NOMO-1 treated with dmso at 0.1 percent for 144 hours (cell line): ENCODE results near the gene EPHB1.
"Not testable (repeated sequence)": the region's sequence is repeated elsewhere in the genome, so short reads cannot be mapped to it uniquely, and the experiment has no call there.

Experiments used
- DNase-seq: peaks from one replicate; lab custom pipeline; 2025; ENCODE audit not compliant: unreplicated experiment; lab: John Stamatoyannopoulos, UW

EPHB1 gene

DNA sequence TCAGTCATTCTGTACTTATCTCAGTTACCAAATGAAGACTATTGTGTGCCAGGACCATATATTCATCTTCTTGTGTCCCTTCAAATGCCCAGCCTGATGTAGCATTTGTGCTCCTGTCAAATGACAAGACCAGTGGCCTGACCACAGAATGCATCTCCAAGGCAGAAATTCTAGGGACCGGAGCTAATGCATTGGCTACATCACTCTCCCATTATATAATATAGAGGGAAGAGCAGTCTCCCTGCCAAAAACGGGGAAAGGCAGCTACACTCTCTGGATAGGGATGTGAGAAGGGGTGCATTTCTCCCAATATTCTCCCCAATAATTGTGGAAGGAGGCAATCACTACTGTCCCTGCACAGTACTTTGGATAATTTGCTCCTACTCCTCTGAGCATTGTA is 312.0 kb downstream of the EPHB1 start:
- no peak for DNase-seq

GRCh38 chr3:135109681-135110080 is 314.6 kb downstream of the EPHB1 start:
- DNase-seq: no peak

GRCh38 chr3:135114551-135114950 is 319.5 kb downstream of the EPHB1 start:
- not testable (repeated sequence) for DNase-seq

GRCh38 chr3:135117977-135118376 is 322.9 kb downstream of the EPHB1 start:
- DNase-seq: no peak

DNA sequence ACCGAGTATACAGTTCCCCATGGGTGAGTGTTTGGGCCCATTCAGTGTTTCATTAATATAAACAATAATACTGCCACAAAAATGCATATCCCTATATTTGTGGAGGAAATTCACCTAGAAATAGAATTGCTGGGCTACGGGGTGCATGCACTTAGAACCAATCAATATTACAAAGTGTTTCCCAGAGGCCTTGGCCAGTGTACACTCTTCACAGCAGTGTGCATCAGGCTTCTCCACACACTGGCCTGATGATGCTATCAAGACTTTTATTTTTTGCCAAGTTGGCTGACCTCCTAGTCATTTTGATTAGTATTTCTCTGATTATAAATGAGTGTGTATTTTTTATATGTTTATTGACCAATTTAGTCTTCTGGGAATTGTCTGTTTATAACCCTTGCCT is 323.7 kb downstream of the EPHB1 start:
- no peak for DNase-seq

GRCh38 chr3:135125171-135125801 is 330.2 kb downstream of the EPHB1 start:
- no peak for DNase-seq

GRCh38 chr3:135127946-135128470 is 332.9 kb downstream of the EPHB1 start:
- no peak for DNase-seq

DNA sequence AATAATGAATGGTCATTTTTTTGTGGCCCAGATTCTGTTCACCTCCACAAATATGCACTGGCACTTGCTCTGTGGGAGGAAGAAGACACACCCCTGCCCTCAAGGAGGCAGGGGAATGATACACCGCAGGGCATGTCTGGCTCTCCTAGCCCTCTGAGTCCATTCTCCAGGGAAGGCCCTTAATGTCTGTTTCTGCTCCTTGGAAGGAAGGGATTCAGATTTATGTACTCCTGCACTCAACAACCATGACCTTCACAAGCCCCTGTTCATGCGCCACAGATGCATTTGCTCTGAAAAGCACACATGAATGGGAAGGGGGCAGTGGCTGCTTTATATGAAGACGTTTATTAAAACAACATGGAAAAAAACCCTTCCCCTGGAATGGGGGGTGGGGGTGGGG is 333.8 kb downstream of the EPHB1 start:
- DNase-seq: no peak

DNA sequence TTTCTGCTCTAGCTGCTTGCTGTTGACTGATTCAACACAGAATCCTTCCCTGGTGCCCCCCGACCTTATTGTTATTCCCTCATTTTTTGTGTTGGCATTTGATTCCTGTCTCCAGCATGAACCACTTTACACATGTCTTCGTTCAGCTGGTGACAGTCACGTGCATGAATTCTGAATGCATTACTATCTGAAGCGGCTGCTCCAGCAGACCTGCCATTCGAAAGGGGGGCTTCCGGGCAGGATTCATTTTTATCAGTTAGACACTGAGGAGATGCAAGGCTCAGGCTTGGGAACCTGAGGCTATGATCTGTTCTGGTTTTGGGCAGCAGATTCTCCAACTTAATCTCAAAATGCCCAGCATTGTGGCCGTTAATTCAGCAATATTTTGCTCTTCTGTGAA is 336.2 kb downstream of the EPHB1 start:
- no peak for DNase-seq

DNA sequence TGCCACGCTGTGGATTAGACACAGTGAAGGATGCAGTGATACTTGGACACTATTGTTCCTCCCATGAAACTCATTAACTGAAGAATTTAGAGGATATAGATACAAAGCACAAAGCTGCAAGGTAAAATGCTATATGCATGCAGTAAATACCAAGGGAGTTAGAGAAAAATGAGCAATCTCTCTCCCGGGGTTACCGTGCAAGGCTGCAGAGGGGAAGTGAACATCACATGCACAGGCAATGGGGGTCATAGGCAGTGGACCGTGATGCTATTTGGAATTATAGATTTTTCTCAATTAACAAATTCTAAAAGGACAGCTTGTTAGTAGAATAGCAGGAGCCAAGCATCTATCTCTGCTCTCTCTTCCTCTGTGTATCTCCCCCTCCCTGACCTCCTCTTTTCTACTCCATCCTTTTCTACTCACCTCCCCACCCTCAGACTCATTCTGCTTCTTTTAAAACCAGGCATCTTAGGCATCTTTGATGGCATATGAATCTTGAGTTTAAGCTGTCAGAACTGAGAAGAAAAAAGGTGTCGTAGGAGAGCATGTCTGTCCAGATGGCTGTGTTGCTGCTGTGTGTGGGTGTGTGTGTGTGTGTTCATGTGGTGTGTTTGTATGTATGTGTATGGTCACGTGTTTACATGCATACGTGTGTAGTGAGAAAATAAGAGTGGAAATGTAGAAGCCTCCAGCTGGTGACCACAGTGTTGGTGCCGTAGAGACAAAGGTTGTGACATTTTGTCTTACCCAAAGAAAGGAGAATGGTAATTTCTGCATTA is 339.0 kb downstream of the EPHB1 start:
- DNase-seq: no peak

DNA sequence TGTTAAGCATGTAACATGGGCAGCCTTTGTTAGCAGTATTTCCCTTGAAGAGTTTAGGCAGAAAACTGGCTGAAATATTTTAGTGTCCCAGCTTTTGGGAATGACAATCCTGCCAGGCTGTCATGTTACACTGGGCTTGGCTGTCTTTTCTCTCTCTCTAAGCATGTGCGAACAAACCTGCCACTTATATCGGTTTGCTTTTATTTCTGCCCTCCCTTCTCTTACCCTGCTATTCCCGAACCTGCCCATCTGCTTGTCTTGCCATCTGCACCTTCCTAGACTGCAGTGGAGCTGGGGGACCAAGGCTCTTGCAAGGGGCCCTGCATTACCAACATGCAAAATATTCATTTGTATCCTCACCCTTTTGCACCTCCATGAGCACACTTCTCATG is 339.6 kb downstream of the EPHB1 start:
- DNase-seq: no peak

GRCh38 chr3:135135445-135135844 is 340.4 kb downstream of the EPHB1 start:
- no peak for DNase-seq

GRCh38 chr3:135136361-135137100 is 341.5 kb downstream of the EPHB1 start:
- no peak for DNase-seq

GRCh38 chr3:135137296-135137695 is 342.2 kb downstream of the EPHB1 start:
- no peak for DNase-seq

- no peak for DNase-seq
These were observed 343.7 kb downstream of the EPHB1 start for GRCh38 chr3:135138776-135139175.

DNA sequence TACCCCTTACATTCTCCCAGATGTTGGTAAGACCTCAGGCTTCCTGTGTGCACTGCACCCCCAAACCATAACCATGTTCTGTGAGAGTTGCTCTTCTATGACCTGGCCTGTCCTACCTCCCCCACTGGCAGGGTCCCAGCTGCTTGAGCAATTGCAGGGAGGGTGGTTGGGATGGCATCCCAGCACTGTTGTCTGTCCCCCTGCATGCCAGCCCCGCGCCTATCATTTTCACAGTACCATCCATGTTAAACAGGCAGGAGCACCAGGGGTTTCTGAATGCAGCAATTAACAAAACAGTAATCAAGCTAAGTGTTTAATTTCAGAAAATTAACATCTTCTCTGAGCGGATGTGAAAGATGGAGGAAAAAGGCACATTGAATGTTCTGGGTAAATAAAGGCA is 345.5 kb downstream of the EPHB1 start:
- no peak for DNase-seq

DNA sequence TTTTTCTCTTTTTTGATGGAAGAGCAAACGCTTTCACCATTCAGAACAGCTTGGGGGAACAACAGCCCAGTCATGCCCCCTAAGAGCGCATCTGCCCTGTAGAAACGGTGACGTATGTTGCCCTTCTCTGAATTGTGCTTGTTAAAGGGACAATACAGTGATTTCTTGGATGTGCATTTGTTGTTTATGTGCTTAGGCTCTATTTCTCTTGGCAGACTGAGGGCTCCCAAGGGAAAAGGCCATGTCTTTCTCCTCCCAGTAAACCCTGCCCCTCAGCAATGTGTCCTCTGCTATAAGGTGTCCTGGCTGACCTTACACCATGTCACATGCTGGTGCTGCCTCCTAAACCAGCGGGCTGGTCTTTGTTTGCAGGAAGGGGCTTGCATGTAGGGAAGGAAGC is 346.1 kb downstream of the EPHB1 start:
- no peak for DNase-seq

DNA sequence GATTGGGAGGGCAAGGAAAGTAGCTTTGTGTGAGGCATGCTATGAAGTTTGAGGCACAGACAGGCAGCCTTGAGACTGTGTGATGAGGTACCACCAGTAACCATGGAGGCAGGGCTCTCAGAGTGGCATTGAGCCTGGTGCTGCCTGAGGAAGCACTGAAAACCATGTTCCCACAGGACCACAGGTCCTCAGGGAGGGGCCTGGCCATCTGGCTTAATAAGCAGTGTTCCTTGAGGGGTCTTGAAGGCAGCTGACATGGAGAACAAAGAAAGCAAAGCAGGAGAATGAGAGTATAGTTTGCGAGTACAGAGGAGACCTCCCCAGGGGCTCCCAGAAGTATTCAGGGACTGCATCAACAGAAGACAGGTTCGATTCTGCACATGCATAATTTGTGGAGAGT is 346.6 kb downstream of the EPHB1 start:
- DNase-seq: no peak

DNA sequence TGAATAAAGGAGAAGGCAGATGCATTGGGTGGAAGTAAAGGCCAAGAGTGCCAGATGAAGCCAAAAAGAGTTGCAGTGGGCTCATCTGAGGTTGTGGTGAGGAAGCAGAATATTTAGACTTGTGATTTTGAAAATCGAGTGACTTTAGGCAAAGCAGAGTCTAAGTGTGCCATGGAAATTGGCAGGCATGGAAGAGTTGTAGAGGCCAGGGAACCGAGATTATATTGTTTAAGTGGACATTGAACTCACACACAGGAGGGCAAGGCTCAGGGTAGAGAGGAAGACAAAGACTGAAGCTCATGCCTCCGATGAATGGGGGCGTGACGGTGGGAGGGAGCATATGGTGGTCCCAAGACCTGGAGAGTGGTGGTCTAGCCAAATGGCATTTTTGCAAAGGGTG is 347.5 kb downstream of the EPHB1 start:
- no peak for DNase-seq

DNA sequence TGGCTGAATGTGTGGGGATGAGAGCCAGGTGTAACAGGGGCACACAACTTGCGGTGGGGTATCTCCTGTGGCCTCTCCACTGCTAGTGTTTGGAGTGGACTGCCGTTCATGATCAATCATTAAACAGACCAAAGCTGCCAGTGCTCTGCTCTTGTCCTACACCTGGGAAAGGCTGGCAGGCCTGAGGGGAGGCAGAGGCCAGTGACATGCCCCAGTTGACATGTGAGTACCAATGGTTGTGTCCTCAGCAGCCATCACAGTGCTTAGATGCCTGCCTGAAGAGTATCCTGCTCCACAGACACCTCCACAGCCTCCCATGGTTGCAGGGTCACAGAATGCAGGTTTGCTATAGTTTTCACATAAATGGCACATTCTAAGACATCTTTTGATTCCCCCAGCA is 348.4 kb downstream of the EPHB1 start:
- no peak for DNase-seq

GRCh38 chr3:135145581-135145980 is 350.5 kb downstream of the EPHB1 start:
- DNase-seq: no peak

GRCh38 chr3:135147657-135148056 is 352.6 kb downstream of the EPHB1 start:
- DNase-seq: no peak
